Fibroblast of villous mesenchyme (primary cell): ENCODE data around the gene ALDH4A1. TPM values are rescaled to one million over a fixed set of nuclear protein-coding genes. Genes with fewer than 3 reads are reported as not detected.

Source experiments
- DNase-seq: peaks from one replicate; pipeline ENCODE4 v3.0.0-alpha.2; 2010; ENCODE audit warnings: low read depth
- H3K4me3 ChIP-seq: 2 replicates; pipeline ENCODE4 v1.5.1; 2011; ENCODE audit warnings: low read depth, mild to moderate bottlenecking, low read length
- total RNA-seq: library from RNA; depleted of rRNA; stranded (reverse); fragments of >200 nt; gene quantifications from 2 replicates; pipeline ENCODE4 v1.2.3, GENCODE V29; 2012
- TF ChIP-seq, protein P1 (sequence below): IDR thresholded peaks from 2 replicates; pipeline ENCODE4 v1.5.1; 2012; ENCODE audit warnings: low read depth, mild to moderate bottlenecking, low read length; ENCODE audit not compliant: insufficient read depth

Gene ALDH4A1
- total RNA-seq, 1 donor, result 13.0 TPM

DNA sequence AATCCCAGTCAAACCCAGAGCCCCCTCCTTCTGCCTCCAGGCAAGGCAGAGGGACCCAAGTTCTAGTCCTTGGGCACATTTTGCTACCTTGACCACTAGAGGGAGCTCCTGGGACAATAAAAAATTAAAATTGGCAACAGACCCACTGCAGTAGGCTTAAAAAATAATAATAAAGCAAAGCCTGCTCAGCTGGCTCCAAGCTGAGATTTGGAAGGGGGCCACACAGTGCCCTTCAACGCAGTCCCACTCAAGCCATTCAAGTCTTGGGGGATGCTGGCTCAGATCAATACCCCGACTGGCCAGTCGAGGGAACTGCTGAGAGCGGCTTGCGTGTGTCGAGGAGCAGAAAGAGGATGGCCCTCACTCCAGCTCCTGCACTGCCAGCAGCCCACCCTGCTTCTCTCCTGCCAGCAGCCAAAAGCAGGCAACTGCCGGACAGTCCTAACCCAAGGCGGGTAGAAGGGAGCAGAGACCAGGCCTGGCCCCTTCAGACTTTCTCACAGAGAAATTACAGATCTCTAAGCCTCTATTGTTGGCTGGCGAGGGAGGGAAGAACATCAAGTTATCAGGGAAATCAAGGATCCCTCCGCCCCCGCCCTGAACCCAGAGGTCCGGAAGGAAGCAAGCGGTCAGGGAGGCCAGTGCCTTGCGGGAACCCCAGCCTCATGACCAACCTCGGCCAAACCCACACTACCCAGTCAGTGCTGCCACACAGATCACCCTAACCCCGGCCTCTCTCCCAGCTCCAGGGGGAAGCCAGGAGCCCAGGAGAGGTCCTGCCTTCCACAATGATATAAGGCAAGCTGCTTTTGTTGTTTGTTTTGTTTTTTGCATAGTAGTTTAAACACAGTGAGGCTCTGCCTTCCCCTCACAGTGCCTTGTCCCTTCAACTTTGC lies 4.9 kb upstream of the ALDH4A1 start:
- DNase-seq, result peak; percentile 72
- no peak overlapping the region for H3K4me3 ChIP-seq
- TF ChIP-seq, protein P1, sequence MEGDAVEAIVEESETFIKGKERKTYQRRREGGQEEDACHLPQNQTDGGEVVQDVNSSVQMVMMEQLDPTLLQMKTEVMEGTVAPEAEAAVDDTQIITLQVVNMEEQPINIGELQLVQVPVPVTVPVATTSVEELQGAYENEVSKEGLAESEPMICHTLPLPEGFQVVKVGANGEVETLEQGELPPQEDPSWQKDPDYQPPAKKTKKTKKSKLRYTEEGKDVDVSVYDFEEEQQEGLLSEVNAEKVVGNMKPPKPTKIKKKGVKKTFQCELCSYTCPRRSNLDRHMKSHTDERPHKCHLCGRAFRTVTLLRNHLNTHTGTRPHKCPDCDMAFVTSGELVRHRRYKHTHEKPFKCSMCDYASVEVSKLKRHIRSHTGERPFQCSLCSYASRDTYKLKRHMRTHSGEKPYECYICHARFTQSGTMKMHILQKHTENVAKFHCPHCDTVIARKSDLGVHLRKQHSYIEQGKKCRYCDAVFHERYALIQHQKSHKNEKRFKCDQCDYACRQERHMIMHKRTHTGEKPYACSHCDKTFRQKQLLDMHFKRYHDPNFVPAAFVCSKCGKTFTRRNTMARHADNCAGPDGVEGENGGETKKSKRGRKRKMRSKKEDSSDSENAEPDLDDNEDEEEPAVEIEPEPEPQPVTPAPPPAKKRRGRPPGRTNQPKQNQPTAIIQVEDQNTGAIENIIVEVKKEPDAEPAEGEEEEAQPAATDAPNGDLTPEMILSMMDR, result peak; percentile 86

DNA sequence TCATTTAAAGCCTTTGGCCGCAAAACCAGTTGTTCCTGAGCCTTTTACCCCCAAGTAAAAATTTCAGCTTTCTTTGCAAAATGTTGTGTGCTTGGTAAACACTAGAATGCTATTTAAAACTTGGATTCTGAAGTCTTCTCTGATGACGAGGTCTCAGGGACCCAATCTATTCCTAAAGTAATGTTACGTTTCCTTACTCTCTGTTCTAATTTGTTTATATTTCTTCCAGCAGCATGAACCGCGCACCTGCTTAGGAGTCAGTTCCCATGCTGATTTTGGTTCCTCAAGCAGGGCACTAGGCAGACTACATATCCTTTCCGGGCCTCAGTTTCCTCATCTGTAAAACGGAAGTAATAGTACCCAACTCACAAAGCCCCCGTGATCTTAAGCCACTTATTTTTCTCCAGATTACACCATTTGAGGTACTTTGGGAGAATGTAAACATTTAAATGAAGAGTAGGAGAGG lies 969 bp upstream of the ALDH4A1 start:
- H3K4me3 ChIP-seq, result peak overlapping the region; percentile 85
- no peak for DNase-seq
- TF ChIP-seq, protein P1, result no peak

DNA sequence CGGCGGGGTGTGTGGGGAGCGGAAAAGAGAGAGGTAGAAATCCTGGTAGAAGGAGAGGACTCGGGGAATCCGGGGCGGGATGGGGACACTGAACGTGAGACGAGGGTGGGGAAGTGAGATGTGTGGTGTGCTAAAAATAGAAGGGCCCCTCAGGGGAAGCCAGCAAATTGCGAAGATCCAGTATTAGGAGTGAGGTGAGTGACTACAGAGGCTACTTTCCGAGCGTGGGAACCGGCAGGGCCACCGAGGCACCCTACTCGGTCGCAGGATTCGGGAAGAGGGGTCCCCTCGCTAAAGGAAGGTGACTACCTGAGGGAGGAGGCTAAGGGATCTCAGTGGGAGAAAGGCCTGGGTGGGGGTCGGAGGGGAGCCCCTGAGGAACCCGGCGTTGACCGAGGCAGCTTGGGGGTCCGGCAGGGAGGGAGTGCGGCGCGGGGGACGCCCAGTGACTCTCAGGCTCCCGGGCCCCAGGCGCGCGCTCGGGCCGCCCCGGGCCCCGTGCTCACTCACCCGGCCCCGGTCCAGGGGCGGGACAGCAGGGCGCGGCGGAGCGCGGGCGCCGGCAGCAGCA lies 318 bp downstream of the ALDH4A1 start:
- no peak for DNase-seq
- TF ChIP-seq, protein P1, result no peak
- H3K4me3 ChIP-seq, result peak overlapping the region; percentile 85

DNA sequence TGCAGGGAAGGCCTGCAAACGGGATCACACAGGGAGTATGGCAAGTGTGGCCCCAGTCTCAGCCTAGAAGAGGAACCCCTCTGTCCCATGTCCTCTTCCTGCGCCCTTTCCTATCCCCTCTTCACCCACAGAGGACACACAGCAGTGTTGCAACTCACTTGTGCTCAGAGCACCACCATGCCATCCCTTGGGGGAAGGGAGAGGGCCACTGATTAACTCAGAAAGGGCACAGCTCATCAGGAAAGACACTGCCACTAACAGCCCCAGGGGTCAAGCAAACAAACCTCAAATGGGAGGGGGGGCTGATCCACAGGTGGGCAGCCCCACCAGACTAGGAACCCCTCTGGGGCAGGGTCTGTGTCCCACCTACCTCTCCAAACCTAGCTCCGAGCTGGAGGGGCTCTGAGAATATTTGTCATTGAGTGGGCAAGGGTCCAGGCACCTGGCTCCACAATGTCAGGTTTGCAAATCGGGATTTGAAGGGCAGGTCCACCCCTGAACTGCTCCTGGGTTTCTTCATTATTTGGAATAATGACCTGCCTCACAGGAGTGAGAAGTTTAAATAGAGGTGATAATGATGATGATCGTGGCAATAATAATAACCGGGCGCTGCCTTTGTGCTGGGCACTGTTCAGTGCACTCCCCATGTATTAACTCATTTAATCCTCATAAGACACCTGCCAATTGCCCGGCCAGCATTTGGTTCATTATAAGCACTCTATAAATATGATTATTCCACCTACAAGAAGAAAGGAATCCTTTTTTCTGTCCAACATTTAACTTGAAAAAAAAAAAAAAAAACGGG lies 1.0 kb downstream of the ALDH4A1 start:
- no peak for DNase-seq
- peak overlapping the region; percentile 85 for H3K4me3 ChIP-seq
- TF ChIP-seq, protein P1, result no peak

DNA sequence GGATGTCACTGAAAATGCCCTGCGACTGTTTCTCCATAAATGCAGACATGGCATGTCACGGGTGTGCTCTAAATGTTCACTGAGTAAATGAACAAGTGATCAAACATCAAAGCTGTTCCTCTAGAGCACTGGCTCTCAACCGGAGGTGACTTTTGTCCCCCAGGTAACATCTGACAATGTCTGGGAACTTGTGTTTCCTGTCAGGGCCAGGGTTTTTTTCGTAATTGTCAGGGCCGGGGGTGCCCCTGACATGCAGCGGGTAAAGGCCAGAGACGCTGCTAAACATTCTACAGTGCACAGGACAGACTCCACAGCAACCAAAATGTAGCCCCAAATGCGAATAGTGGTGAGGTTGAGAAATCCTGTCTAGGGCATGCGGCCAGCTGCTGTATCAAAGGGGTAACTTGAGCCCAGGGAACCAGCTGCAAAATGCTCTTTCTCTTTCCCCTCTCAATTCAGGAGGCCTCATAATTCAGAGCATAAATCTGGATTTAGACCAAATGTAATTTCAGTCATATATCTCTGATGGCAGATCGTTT lies 2.0 kb downstream of the ALDH4A1 start:
- TF ChIP-seq, protein P1, result no peak
- DNase-seq, result no peak
- no peak overlapping the region for H3K4me3 ChIP-seq

DNA sequence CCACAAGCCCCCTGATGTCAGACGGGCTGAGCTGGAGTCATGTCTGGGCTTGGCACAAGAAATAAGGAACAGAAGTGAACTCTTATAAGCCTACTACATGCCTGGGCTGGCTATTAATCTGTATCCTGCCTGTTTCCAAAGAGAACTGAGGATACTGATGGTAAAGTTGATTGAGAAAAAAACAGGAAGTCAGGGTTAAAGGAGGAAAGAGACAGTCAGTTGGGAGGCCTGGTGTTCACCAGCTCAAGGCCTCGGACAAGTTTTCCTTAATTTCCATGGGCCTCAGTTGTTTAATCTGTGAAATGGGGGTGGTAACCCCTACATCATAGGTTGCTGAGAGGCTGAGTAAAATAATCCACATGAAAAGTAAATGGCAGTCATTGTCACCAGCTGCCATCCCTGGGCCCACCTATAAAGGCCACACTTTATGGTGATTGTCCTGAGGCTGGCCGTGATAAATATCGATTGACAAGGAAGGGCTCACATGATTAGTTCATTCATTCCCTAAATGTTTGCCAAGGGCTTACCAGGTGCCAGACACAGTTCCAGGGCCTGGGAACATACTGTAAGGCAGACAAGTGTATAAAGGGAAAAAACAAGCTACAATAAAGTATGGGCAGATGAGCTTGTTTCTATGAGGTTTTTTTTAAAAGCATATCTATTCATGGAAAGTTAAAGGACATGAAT lies 2.8 kb downstream of the ALDH4A1 start:
- DNase-seq, result no peak
- H3K4me3 ChIP-seq, result no peak overlapping the region
- TF ChIP-seq, protein P1, result no peak
